HG02970 (cell line): ENCODE data around the gene RAMAC.
"Not testable (repeated sequence)": the region's sequence is repeated elsewhere in the genome, so short reads cannot be mapped to it uniquely, and the experiment has no call there.

ENCODE experiments used
- ATAC-seq: cut with Tn5 transposase; IDR thresholded peaks from one replicate; pipeline ENCODE4 v1.9.1; 2021; ENCODE audit warnings: mild to moderate bottlenecking, moderate library complexity, moderate number of reproducible peaks; ENCODE audit not compliant: unreplicated experiment, low FRiP score

RAMAC gene

DNA sequence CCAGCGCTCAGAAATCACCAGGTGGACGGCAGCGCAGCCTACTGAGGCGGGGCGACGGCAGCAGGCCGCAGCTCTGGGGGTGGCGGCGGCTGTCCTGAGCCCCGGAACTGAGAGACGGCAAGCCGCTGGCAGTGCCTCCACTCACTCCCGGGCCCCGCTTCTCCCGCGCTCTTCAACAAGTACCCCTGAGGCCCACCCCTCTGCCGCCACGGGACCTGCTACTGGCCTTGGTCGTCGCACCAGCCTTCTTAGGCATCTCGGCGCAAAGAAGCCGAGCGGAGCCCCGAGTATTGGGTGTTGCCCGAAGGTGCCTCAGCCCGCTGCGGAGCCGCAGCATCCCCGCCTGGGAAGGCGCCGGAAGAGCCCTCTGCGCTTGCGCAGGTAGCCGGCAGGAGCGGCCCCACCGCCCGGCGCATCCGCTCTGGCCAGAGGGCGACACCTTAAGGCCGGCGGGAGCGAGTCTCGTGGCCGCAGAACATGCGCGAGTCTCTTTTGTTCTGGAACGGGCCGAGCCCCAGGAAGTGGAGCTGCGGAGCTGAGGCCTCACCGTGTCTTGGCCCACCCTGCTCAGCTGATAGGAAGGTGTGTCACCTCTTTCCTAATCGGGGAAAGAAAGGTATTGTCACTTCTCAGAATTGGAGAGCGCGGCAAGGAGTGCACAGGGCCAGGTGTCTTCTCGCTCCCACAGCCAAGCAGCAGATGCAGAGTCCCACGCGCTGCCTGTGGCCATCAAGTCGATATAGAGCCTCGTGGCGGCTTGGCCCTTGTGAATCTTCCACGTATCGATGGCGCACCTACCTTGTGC lies 25.5 kb downstream of the RAMAC start, which contains the start of gene C15orf40:
C15orf40 (minus strand) TSS at position 369 of the 805 bp plus-strand sequence; CDS start at position 337, 32 bp downstream.
- ATAC-seq = peak; percentile 90

DNA sequence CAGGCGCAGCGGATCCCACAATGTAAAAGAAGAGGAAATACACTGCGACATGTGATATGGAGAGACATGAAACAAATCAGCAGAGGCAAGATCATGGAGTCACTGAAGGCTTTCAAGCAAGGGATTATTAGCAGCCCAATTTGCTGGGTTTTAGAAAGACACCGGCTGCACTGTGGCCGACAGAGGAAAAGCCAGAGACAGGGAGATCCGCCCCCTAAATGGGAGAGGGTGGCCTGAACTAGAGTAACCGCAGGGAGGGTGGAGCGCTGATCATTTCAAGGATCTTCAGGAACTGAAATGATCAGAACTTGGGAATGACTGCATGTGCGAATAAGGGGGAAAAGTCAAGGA lies 26.0 kb downstream of the RAMAC start:
- ATAC-seq = no peak

DNA sequence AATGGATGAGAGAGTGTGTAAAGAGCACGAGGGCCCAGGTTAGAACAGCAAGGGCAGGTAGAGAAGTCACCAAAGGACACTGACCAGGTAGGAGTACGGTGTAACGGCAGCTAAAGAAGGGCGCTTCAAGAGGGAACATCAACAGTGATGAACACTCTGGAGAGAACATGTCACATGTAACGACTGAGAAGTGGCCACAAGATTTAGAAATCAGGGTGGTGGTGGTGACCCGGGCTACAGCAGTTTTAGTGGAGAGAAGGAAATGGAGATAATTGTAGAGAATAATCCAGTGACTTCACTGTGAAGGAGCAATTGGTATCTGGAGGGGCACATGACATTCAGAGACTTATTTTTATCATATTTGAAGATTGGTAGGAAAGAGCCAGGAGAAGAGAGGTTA lies 26.6 kb downstream of the RAMAC start:
- ATAC-seq = no peak

DNA sequence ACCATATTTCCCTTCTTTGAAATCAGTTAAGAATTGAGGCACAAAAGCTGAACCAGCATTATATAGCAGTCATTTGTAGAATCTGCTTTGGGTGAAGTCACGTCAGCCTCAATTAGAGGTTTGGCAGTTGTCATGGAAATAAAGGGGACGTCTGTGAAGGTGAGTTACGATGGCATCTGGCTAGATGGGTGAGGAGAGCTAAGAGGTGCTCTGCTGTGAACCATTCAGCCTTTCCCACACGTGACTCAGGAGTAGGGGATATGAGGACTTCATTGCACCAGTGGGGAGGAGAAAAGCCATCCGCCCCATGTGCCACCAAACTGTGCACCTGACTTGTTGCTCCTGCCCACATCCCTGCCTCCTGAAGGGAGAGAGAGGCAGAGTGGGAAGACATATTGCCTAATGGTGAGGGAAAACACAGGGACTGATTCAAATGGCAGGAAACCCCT lies 28.2 kb downstream of the RAMAC start:
- ATAC-seq = no peak

DNA sequence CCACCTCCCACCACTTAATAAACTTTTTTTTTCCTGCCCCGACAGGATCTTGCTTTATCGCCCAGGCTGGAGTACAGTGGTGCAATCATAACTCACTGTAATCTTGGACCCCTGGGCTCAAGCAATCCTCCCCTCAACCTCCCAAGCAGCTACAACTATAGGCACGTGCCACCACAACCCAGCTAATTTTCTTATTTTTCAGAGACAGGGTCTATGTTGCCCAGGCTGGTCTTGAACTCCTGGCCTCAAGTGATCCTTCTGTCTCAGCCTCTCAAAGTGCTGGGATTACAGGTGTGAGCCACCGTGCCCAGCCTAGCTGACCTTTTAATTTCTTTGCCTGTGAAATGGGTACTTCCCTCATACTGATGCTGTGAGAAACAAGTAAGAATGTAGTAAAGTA lies 29.4 kb downstream of the RAMAC start:
- ATAC-seq = no peak

- no peak for ATAC-seq
These were observed 30.9 kb downstream of the RAMAC start for GRCh38 chr15:83016906-83017305.

GRCh38 chr15:83018436-83018835 lies 32.4 kb downstream of the RAMAC start:
- no peak for ATAC-seq

- no peak for ATAC-seq
These were observed 44.0 kb downstream of the RAMAC start for GRCh38 chr15:83030021-83030420.

DNA sequence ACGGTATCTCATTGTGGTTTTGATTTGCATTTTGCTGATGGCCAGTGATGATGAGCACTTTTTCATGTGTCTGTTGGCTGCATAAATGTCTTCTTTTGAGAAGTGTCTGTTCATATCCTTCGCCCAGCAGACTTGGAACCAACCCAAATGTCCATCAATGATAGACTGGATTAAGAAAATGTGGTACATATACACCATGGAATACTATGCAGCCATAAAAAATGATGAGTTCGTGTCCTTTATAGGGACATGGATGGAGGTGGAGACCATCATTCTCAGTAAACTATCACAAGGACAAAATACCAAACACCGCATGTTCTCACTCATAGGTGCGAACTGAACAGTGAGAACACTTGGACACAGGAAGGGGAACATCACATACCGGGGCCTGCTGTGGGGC lies 45.2 kb downstream of the RAMAC start:
- ATAC-seq = not testable (repeated sequence)

- ATAC-seq = no peak
These were observed 50.2 kb downstream of the RAMAC start for GRCh38 chr15:83036253-83036652.

DNA sequence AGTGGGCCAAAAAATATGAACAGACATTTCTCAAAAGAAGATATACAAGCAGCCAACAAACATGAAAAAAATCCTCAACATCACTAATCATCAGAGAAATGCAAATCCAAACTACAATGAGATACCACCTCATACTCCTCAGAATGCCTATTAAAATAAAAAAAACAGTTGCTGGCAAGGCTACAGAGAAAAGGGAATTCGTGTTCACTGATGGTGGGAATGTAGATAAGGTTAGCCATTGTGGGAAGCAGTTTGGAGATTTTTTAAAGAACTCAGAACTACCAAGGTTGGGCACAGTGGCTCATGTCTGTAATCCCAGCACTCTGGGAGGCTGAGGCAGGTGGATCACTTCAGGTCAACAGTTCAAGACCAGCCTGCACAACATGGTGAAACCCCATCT lies 53.2 kb downstream of the RAMAC start:
- ATAC-seq = no peak
